Transverse colon (tissue), 4 donors: Measurements from ENCODE around the gene PPP1R14C.

ENCODE experiments used
- POLR2A ChIP-seq: fragments of 450-650 bp; IDR thresholded peaks from one replicate; pipeline ENCODE4 v1.6.1; 2016; ENCODE audit warnings: antibody characterized with exemption, mild to moderate bottlenecking, moderate library complexity
- POLR2AphosphoS5 ChIP-seq, 3 donors: sonication (generic); formaldehyde crosslinking; IDR thresholded peaks; one replicate each; pipeline ENCODE4 v1.6.1; 2016; ENCODE audit warnings: antibody characterized with exemption in 3 of 3
- TF ChIP-seq, protein P1 (sequence below), 5 experiments: fragments of 200-600 bp in 3 of 5; fragments of 450-650 bp in 2 of 5; sonication (generic) in 3 of 5; IDR thresholded peaks; 1 replicate in 2 of 5; 2 replicates in 3 of 5; pipeline ENCODE4 v1.5.1; 2016 to 2017; ENCODE audit warnings: antibody characterized with exemption in 5 of 5, inconsistent platforms in 3 of 5, mild to moderate bottlenecking in 2 of 5, moderate library complexity in 1 of 5

GRCh38 chr6:150128425-150128824 is 14.4 kb upstream of the PPP1R14C start:
- TF ChIP-seq, protein P1, sequence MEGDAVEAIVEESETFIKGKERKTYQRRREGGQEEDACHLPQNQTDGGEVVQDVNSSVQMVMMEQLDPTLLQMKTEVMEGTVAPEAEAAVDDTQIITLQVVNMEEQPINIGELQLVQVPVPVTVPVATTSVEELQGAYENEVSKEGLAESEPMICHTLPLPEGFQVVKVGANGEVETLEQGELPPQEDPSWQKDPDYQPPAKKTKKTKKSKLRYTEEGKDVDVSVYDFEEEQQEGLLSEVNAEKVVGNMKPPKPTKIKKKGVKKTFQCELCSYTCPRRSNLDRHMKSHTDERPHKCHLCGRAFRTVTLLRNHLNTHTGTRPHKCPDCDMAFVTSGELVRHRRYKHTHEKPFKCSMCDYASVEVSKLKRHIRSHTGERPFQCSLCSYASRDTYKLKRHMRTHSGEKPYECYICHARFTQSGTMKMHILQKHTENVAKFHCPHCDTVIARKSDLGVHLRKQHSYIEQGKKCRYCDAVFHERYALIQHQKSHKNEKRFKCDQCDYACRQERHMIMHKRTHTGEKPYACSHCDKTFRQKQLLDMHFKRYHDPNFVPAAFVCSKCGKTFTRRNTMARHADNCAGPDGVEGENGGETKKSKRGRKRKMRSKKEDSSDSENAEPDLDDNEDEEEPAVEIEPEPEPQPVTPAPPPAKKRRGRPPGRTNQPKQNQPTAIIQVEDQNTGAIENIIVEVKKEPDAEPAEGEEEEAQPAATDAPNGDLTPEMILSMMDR (IDR thresholded peaks at IDR 0.05) = no peak
- no peak for TF ChIP-seq POLR2A
- TF ChIP-seq POLR2AphosphoS5 (IDR thresholded peaks at IDR 0.05) = no peak
